Activated B cell treated with CpG ODN at 0.5 μM for 24 hours (primary cell): Measurements from ENCODE around the gene MAST2. TPM values are rescaled to one million over a fixed set of nuclear protein-coding genes. Genes with fewer than 3 reads are reported as not detected.

Experiments
- ATAC-seq: fragments of 200-7000 bp; cut with Tn5 transposase; one replicate; pipeline ENCODE4 v1.10.0; 2021; ENCODE audit warnings: low read depth, mild to moderate bottlenecking, moderate library complexity
- CTCF ChIA-PET: fragments of 350-600 bp; sonication (Branson Sonifier 250); formaldehyde crosslinking; loops from one replicate; lab custom pipeline; 2021; ENCODE audit warnings: antibody characterized with exemption; lab: Charles Lee
- POLR2A ChIA-PET: fragments of 350-600 bp; sonication (Branson Sonifier 250); formaldehyde crosslinking; loops from one replicate; lab custom pipeline; 2021; ENCODE audit warnings: antibody characterized with exemption; lab: Charles Lee
- DNase-seq: peaks from one replicate; pipeline ENCODE4 v3.0.0; 2022
- H3K27ac Mint-ChIP-seq: one replicate; pipeline ENCODE4 v1.8.0; 2020; ENCODE audit warnings: mixed read lengths
- H3K27me3 Mint-ChIP-seq: one replicate; pipeline ENCODE4 v1.8.0; 2021; ENCODE audit warnings: mixed read lengths
- H3K36me3 Mint-ChIP-seq: one replicate; pipeline ENCODE4 v1.8.0; 2021; ENCODE audit warnings: low read depth, mixed read lengths
- H3K4me1 Mint-ChIP-seq: one replicate; pipeline ENCODE4 v1.8.0; 2021; ENCODE audit warnings: mixed read lengths
- H3K4me3 Mint-ChIP-seq: one replicate; pipeline ENCODE4 v1.8.0; 2020; ENCODE audit warnings: mild to moderate bottlenecking, mixed read lengths
- H3K9me3 Mint-ChIP-seq: one replicate; pipeline ENCODE4 v1.8.0; 2020; ENCODE audit warnings: mixed read lengths
- intact Hi-C: fragments of 100-400 bp; cut with micrococcal nuclease; formaldehyde crosslinking; loops from one replicate; pipeline ENCODE4 v1.15.1; 2024
- total RNA-seq: library from RNA; stranded (reverse); gene quantifications from 2 replicates; pipeline ENCODE4 v1.2.3, GENCODE V29; 2022
- TF ChIP-seq, protein P1 (sequence below): fragments of 200-600 bp; IDR thresholded peaks from one replicate; pipeline ENCODE4 v1.8.0; 2022; ENCODE audit warnings: antibody characterized with exemption, mild to moderate bottlenecking

Gene MAST2
- total RNA-seq, 1 donor from 2014 or later = 20.9 TPM

DNA sequence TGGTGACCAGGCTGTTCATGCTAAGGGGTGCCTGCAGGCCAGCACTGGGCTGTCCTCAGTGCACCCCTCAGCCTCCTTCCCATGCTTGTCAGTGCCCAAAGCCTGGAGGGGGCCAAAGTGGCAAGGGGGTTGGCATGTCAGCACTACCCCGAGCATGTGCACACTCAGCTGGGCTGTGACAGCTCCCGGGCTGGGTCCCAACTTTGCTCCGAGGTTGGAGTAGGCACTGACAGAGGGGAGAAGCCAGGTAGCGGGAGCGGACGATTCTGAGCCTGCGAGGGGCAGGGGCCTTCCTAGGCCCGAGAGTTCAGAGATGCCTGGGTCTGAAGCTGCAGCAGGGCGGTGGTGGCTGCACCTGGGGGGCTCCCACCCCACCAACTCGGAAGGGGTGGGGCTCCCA lies 119.0 kb downstream of the MAST2 start:
- Mint-ChIP-seq H3K27me3 (no peaks in the 10 kb centered on the region), H3K4me1 (peaks cover 23% of the 10 kb centered on the region), H3K27ac (no peak overlapping the region), H3K36me3 (no peaks in the 10 kb centered on the region), H3K4me3 (no peak overlapping the region), H3K9me3 (no peaks in the 10 kb centered on the region)
- intact Hi-C loops = no loop called here
- TF ChIP-seq, protein P1, sequence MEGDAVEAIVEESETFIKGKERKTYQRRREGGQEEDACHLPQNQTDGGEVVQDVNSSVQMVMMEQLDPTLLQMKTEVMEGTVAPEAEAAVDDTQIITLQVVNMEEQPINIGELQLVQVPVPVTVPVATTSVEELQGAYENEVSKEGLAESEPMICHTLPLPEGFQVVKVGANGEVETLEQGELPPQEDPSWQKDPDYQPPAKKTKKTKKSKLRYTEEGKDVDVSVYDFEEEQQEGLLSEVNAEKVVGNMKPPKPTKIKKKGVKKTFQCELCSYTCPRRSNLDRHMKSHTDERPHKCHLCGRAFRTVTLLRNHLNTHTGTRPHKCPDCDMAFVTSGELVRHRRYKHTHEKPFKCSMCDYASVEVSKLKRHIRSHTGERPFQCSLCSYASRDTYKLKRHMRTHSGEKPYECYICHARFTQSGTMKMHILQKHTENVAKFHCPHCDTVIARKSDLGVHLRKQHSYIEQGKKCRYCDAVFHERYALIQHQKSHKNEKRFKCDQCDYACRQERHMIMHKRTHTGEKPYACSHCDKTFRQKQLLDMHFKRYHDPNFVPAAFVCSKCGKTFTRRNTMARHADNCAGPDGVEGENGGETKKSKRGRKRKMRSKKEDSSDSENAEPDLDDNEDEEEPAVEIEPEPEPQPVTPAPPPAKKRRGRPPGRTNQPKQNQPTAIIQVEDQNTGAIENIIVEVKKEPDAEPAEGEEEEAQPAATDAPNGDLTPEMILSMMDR = no peak
- ChIA-PET POLR2A (no interaction called here), CTCF (no interaction called here)
- DNase-seq = no peak
- no peak for ATAC-seq

DNA sequence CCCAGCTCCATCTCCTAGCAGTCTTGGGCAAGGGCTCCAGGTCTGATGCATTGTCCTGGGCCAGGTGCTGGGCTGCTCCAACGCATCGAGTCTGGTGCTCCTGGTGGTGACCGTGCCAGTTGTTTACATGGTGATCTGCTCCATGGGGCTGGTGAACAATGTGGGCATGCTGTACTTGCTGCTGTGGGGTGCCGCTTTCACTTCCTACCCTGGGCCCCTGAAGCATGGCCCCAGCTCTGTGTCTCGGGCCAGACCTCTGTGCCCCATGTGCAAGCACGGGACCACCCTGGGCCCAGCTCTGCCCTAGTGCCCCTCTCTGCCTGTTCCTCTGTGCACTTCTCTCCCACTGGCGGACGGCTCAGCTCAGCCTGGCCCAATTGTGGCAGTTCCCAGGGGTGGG lies 119.4 kb downstream of the MAST2 start:
- intact Hi-C loops = no loop called here
- H3K36me3 Mint-ChIP-seq = no peaks in the 10 kb centered on the region
- no peaks in the 10 kb centered on the region for H3K27me3 Mint-ChIP-seq
- TF ChIP-seq, protein P1 = no peak
- H3K27ac Mint-ChIP-seq = no peak overlapping the region
- ATAC-seq = no peak
- ChIA-PET POLR2A (no interaction called here), CTCF (no interaction called here)
- no peak for DNase-seq
- no peak overlapping the region for H3K4me3 Mint-ChIP-seq
- H3K4me1 Mint-ChIP-seq = peaks cover 23% of the 10 kb centered on the region
- H3K9me3 Mint-ChIP-seq = no peaks in the 10 kb centered on the region

GRCh38 chr1:45923343-45923742 lies 119.9 kb downstream of the MAST2 start:
- Mint-ChIP-seq H3K36me3 (no peaks in the 10 kb centered on the region), H3K9me3 (no peaks in the 10 kb centered on the region), H3K27ac (no peak overlapping the region), H3K4me1 (peaks cover 23% of the 10 kb centered on the region), H3K4me3 (no peak overlapping the region), H3K27me3 (no peaks in the 10 kb centered on the region)
- ATAC-seq (no peak), DNase-seq (no peak)
- TF ChIP-seq, protein P1 = no peak
- ChIA-PET POLR2A (no interaction called here), CTCF (no interaction called here)
- intact Hi-C loops = no loop called here

DNA sequence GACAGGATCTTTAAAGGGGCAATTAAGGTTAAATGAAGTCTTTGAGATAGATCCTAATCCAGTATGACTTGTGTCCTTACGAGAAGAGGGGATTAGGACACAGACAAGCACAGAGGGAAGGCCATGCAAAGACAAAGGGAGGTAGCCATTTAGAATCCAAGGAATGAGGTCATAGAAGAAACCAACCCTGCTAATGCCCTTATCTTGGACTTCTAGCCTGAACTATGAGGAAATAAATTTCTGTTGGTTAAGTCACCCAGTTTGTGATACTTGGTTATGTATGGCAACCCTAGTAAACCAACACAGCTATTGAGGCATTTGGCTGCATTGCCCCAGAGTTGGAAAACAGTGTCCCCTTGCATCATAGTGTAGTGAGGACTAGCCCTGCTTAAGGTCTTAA lies 121.3 kb downstream of the MAST2 start:
- intact Hi-C loops = no loop called here
- no peak overlapping the region for H3K27ac Mint-ChIP-seq
- CTCF ChIA-PET = no interaction called here

DNA sequence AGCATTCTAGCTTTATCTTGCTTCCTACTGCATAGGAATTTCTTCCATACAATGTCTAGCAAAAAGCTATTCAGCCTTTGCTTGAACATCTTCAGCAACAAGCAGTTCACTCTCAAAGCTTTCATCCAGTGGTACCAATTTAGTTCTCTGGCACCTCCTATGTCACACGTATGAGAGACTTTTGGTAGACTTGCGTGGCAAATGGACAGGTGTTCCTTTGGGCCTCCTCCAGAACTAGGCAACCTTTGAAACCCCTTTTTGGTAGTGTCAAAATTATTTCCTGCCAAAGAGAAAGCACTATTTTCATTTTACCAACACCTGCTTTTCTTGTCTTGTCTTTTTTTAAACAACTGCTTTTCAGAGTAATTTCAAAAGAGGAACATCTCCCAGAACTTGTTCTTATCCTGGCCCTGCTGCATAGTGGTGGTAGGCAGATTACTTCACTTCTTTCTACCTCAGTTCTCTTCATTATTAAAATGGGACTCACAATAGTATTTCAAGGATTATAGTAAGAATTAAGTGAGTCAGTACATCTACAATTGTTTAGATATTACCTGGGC lies 122.4 kb downstream of the MAST2 start:
- CTCF ChIA-PET = no interaction called here
- Mint-ChIP-seq H3K4me1 (peaks cover 27% of the 10 kb centered on the region), H3K4me3 (no peak overlapping the region), H3K27ac (no peak overlapping the region), H3K27me3 (no peaks in the 10 kb centered on the region), H3K36me3 (no peaks in the 10 kb centered on the region), H3K9me3 (no peaks in the 10 kb centered on the region)
- TF ChIP-seq, protein P1 = no peak
- ATAC-seq (no peak), DNase-seq (no peak)
- intact Hi-C loops = no loop called here
- POLR2A ChIA-PET = no interaction called here

More for the DNA sequence above, 121.3 kb downstream of the MAST2 start:
- DNase-seq = no peak
- Mint-ChIP-seq H3K4me1 (peaks cover 27% of the 10 kb centered on the region), H3K4me3 (no peak overlapping the region), H3K27me3 (no peaks in the 10 kb centered on the region), H3K9me3 (no peaks in the 10 kb centered on the region), H3K36me3 (no peaks in the 10 kb centered on the region)
- ATAC-seq = no peak
- TF ChIP-seq, protein P1 = no peak
- POLR2A ChIA-PET = no interaction called here
